Measurements from ENCODE around the gene GNAI3. TPM values are rescaled to one million over a fixed set of nuclear protein-coding genes. Genes with fewer than 3 reads are reported as not detected.

GNAI3 gene
- total and polyA plus RNA-seq, 2 of the 8 experiments (the other 6 are each of a cell fraction or from before 2014, with no cell fraction given) = 4.0 to 9.8 TPM

DNA sequence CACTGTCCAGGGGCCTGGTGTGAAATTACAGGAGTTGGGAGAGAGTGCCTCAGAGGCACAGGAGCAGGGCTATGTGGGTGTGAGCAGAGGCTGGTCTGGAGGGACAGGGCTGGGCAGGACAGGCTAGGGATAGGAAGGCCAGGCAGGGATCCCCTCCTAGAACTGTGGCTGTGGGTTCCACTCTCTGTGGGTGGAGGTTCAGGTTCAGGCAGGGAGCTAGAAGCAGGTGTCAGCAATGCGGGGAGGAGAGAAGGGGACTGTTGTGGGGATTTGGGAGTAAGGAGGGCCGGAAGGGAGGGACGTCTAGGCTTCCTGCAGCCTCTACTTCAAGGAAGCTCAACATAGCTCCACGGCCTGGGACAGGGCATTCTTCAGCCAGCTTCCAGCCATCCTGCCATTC, 17.0 kb upstream of the GNAI3 start:
- H2AFZ ChIP-seq (ENCODE audit: low read length) = no peak overlapping the region
- H4K5ac ChIP-seq (ENCODE audit: insufficient read length, low read depth, low read length) = no peak overlapping the region
- H3K9ac ChIP-seq (replicated peaks in 1 of 4; ENCODE audit: extremely low read depth in 1 of 4, low read depth in 3 of 4, low read length in 3 of 4) = no peak overlapping the region
- H3K36me3 ChIP-seq (ENCODE audit: control insufficient read depth in 2 of 4, insufficient read depth in 4 of 4, low read length in 3 of 4) = no peaks in the 10 kb centered on the region
- CTCF ChIA-PET (ENCODE audit: partially characterized antibody) = interaction anchor here (0.8 to 26.3 kb wide), 32 partner anchors 9 to 392 kb away, joined by 3 to 1755 read pairs (median 6); partner anchors contain the start of genes AMIGO1, ATXN7L2, CYB561D1 and GPR61
- H4K20me1 ChIP-seq (replicated peaks in 1 of 2; ENCODE audit: control insufficient read depth in 1 of 2, insufficient read depth in 2 of 2, low read length in 2 of 2) = no peaks in the 10 kb centered on the region
- no peak overlapping the region for H3K4me2 ChIP-seq (ENCODE audit: insufficient read depth in 1 of 2, low read depth in 2 of 2, low read length in 2 of 2)
- H3K9me3 ChIP-seq (ENCODE audit: insufficient read depth in 2 of 2, low read depth in 1 of 2, low read length in 1 of 2) = no peaks in the 10 kb centered on the region
- no peak overlapping the region for H2BK20ac ChIP-seq (ENCODE audit: low read length)
- FAIRE-seq (no peak), DNase-seq (ENCODE audit: low read depth in 1 of 2, low spot score in 2 of 2) (no peak)
- H2AK5ac ChIP-seq (ENCODE audit: low read depth, low read length) = no peak overlapping the region
- H4K8ac ChIP-seq (ENCODE audit: extremely low read depth, insufficient read depth, low read length) = peak overlapping the region; percentile 7; the same call in 1 of the 2 replicates
- POLR2A ChIA-PET (ENCODE audit: partially characterized antibody) = interaction anchor here (1.5 to 2.8 kb wide), 6 partner anchors 17 to 255 kb away, joined by 3 to 20 read pairs (median 8); partner anchors contain the start of genes CYB561D1 and GNAI3
- H3K56ac ChIP-seq (replicated peaks; ENCODE audit: insufficient read length, low read depth, low read length) = no peak overlapping the region
- H2BK12ac ChIP-seq (ENCODE audit: low read depth, low read length) = no peak overlapping the region
- H2BK5ac ChIP-seq (ENCODE audit: low read depth, low read length) = no peak overlapping the region
- H3K4ac ChIP-seq (replicated peaks; ENCODE audit: insufficient read length, low read depth, low read length) = no peak overlapping the region
- H2BK120ac ChIP-seq (replicated peaks; ENCODE audit: low read depth, low read length) = no peak overlapping the region
- H3K4me1 ChIP-seq (replicated peaks in 1 of 4; ENCODE audit: control insufficient read depth in 3 of 4, insufficient read depth in 4 of 4, low read length in 3 of 4) = peaks cover 0 to 3% (median 1%) of the 10 kb centered on the region in 4 experiments; a peak in 4 of 7 replicates
- no peak overlapping the region for H3K14ac ChIP-seq (ENCODE audit: insufficient read length)
- H4K91ac ChIP-seq (replicated peaks; ENCODE audit: insufficient read length, low read length) = no peak overlapping the region
- no peak overlapping the region for H3K18ac ChIP-seq (ENCODE audit: extremely low read depth, low read length)
- no peak overlapping the region for H2BK15ac ChIP-seq (ENCODE audit: low read length)
- H3K79me1 ChIP-seq (ENCODE audit: low read depth, low read length) = no peaks in the 10 kb centered on the region
- no peak overlapping the region for H3K4me3 ChIP-seq (ENCODE audit: extremely low read depth in 1 of 4, insufficient read depth in 2 of 4, low read depth in 3 of 4, low read length in 4 of 4)
- no peaks in the 10 kb centered on the region for H3K27me3 ChIP-seq (replicated peaks in 1 of 4; ENCODE audit: control insufficient read depth in 3 of 4, extremely low read depth in 1 of 4, insufficient read depth in 3 of 4, low read length in 3 of 4)
- H3K23ac ChIP-seq (ENCODE audit: insufficient read length) = no peak overlapping the region
- no peak overlapping the region for H3K27ac ChIP-seq (ENCODE audit: low read depth, low read length)
- H3K79me2 ChIP-seq (ENCODE audit: control insufficient read depth in 1 of 2, insufficient read depth in 2 of 2, low read length in 2 of 2) = no peaks in the 10 kb centered on the region
- no peaks in the 10 kb centered on the region; the same call in 1 of the 2 replicates for H3K23me2 ChIP-seq (ENCODE audit: low read depth, low read length)
- WGBS, 2 experiments (ENCODE audit: extremely low coverage in 1 of 2, insufficient coverage in 1 of 2, insufficient read length in 1 of 2, insufficient replicate concordance in 2 of 2, low coverage in 1 of 2, low lambda C conversion rate in 2 of 2, missing lambda C conversion rate in 1 of 2) = 86% methylated on average over 4 of the region's 4 CpGs; no CpG with 5 or more reads in 1 of the 2 experiments
- TF ChIP-seq, protein P1, sequence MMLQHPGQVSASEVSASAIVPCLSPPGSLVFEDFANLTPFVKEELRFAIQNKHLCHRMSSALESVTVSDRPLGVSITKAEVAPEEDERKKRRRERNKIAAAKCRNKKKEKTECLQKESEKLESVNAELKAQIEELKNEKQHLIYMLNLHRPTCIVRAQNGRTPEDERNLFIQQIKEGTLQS (IDR thresholded peaks at IDR 0.05; ENCODE audit: insufficient read depth, low read depth, low read length) = no peak
- TF ChIP-seq CEBPB (IDR thresholded peaks at IDR 0.05; ENCODE audit: low read depth, low read length) (no peak), FOSL1 (IDR thresholded peaks at IDR 0.05; ENCODE audit: insufficient read depth, low read depth, low read length) (no peak), SP1 (IDR thresholded peaks at IDR 0.05; ENCODE audit: low read depth, low read length) (no peak), POLR2AphosphoS5 (IDR thresholded peaks at IDR 0.05; ENCODE audit: low read depth, low read length) (no peak), SRF (IDR thresholded peaks at IDR 0.05; ENCODE audit: low read depth, low read length) (no peak), SUZ12 (IDR thresholded peaks at IDR 0.05; ENCODE audit: low read length) (no peak), CBX8 (IDR thresholded peaks at IDR 0.05; ENCODE audit: borderline replicate concordance, low read depth, low read length) (no peak), TAF7 (optimal IDR thresholded peaks at IDR 0.05; ENCODE audit: borderline replicate concordance, low read depth, low read length) (no peak), BCL11A (IDR thresholded peaks at IDR 0.05; ENCODE audit: low read depth in 2 of 2, low read length in 2 of 2) (no peak), RFX5 (IDR thresholded peaks at IDR 0.05; ENCODE audit: borderline replicate concordance, low read depth, low read length) (no peak), SIN3A (conservative IDR thresholded peaks at IDR 0.05 in 1 of 2, IDR thresholded peaks at IDR 0.05 in 1 of 2; ENCODE audit: low read depth in 1 of 2, low read length in 2 of 2) (no peak)

Data from H1 (cell line).